Measurements from ENCODE around the gene KRT27. TPM values are rescaled to one million over a fixed set of nuclear protein-coding genes. Genes with fewer than 3 reads are reported as not detected.

Gene KRT27
- total and polyA plus RNA-seq, 2 donors (not counting 3 experiments of a cell fraction or from before 2014, with no cell fraction given) = not detected

GRCh38 chr17:40825599-40825998, 43.2 kb upstream of the KRT27 start:
- TF ChIP-seq POLR2A (IDR thresholded peaks at IDR 0.05; ENCODE audit: low read depth, low read length) (no peak), MYC (IDR thresholded peaks at IDR 0.05; ENCODE audit: low read depth, low read length) (no peak), CTCF (IDR thresholded peaks at IDR 0.05; ENCODE audit: extremely low read depth in 1 of 2, insufficient read depth in 1 of 2, low read depth in 1 of 2, low read length in 2 of 2) (no peak), FOS (IDR thresholded peaks at IDR 0.05; ENCODE audit: borderline replicate concordance, insufficient read depth, low read length) (no peak), EZH2 (IDR thresholded peaks at IDR 0.05; ENCODE audit: borderline replicate concordance, low read depth, low read length, severe bottlenecking) (no peak), MAX (IDR thresholded peaks at IDR 0.05; ENCODE audit: insufficient read depth, insufficient read length) (no peak), JUN (IDR thresholded peaks at IDR 0.05; ENCODE audit: borderline replicate concordance, insufficient read depth, insufficient read length, low read depth) (no peak), POLR2AphosphoS5 (IDR thresholded peaks at IDR 0.05; ENCODE audit: insufficient read depth, low read depth, low read length) (no peak), GATA2 (IDR thresholded peaks at IDR 0.05; ENCODE audit: insufficient read depth, insufficient read length, low read depth, low read length) (no peak)
- H3K27me3 ChIP-seq (ENCODE audit: control insufficient read depth in 2 of 2, insufficient read depth in 2 of 2, low read length in 2 of 2) = no peaks in the 10 kb centered on the region
- no peak overlapping the region for H3K9ac ChIP-seq (replicated peaks; ENCODE audit: extremely low read depth, insufficient read depth, low read length)
- CTCF ChIA-PET = no interaction called here
- no peaks in the 10 kb centered on the region for H3K36me3 ChIP-seq (ENCODE audit: control insufficient read depth in 2 of 2, extremely low read depth in 1 of 2, insufficient read depth in 2 of 2, low read length in 2 of 2)
- FAIRE-seq (no peak), DNase-seq (ENCODE audit: low read depth, low spot score) (no peak)
- H3K4me1 ChIP-seq (ENCODE audit: control insufficient read depth, extremely low read depth, insufficient read depth, low read length) = no peaks in the 10 kb centered on the region
- no peak overlapping the region for H3K27ac ChIP-seq (ENCODE audit: insufficient read depth, low read depth, low read length)
- BruUV-seq (replicated peaks) = no TSS peak
- no peak overlapping the region for H3K4me2 ChIP-seq (ENCODE audit: insufficient read depth, low read length)
- no peaks in the 10 kb centered on the region for H3K79me2 ChIP-seq (ENCODE audit: control insufficient read depth, insufficient read depth, low read length)
- no peaks in the 10 kb centered on the region for H3K9me1 ChIP-seq (replicated peaks; ENCODE audit: control insufficient read depth, extremely low read depth, insufficient read depth, low read length)
- no peaks in the 10 kb centered on the region for H3K9me3 ChIP-seq (replicated peaks; ENCODE audit: control insufficient read depth, insufficient read depth, low read length)
- H4K20me1 ChIP-seq (replicated peaks; ENCODE audit: control insufficient read depth, extremely low read depth, insufficient read depth, low read length) = no peaks in the 10 kb centered on the region
- no peak overlapping the region for H2AFZ ChIP-seq (ENCODE audit: low read depth, low read length)
- dilution Hi-C loops (cut with MboI; ENCODE audit: extremely low pct_ligation_motif_present, low sequenced_read_pairs) = no loop called here
- intact Hi-C loops (cut with micrococcal nuclease) = no loop called here
- POLR2A ChIA-PET = no interaction called here
- no peak overlapping the region for H3K4me3 ChIP-seq (replicated peaks in 1 of 3; ENCODE audit: insufficient read depth in 1 of 3, low read depth in 1 of 3, low read length in 3 of 3)
